ENCODE data around the gene FOXD3.

FOXD3 gene

GRCh38 chr1:63305043-63305442 is 17.3 kb upstream of the FOXD3 start:
- no peaks in the 10 kb centered on the region for H3K9me3 ChIP-seq
- H3K4me1 ChIP-seq = no peaks in the 10 kb centered on the region
- no peak overlapping the region for H3K4me3 ChIP-seq (ENCODE audit: low read depth, low read length)
- TF ChIP-seq, protein P1, sequence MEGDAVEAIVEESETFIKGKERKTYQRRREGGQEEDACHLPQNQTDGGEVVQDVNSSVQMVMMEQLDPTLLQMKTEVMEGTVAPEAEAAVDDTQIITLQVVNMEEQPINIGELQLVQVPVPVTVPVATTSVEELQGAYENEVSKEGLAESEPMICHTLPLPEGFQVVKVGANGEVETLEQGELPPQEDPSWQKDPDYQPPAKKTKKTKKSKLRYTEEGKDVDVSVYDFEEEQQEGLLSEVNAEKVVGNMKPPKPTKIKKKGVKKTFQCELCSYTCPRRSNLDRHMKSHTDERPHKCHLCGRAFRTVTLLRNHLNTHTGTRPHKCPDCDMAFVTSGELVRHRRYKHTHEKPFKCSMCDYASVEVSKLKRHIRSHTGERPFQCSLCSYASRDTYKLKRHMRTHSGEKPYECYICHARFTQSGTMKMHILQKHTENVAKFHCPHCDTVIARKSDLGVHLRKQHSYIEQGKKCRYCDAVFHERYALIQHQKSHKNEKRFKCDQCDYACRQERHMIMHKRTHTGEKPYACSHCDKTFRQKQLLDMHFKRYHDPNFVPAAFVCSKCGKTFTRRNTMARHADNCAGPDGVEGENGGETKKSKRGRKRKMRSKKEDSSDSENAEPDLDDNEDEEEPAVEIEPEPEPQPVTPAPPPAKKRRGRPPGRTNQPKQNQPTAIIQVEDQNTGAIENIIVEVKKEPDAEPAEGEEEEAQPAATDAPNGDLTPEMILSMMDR (IDR thresholded peaks at IDR 0.05; ENCODE audit: low read depth, low read length) = no peak
- H3K27me3 ChIP-seq = no peaks in the 10 kb centered on the region; the same call in 1 of the 2 replicates
- no peak for DNase-seq
- no peaks in the 10 kb centered on the region for H3K36me3 ChIP-seq

DNA sequence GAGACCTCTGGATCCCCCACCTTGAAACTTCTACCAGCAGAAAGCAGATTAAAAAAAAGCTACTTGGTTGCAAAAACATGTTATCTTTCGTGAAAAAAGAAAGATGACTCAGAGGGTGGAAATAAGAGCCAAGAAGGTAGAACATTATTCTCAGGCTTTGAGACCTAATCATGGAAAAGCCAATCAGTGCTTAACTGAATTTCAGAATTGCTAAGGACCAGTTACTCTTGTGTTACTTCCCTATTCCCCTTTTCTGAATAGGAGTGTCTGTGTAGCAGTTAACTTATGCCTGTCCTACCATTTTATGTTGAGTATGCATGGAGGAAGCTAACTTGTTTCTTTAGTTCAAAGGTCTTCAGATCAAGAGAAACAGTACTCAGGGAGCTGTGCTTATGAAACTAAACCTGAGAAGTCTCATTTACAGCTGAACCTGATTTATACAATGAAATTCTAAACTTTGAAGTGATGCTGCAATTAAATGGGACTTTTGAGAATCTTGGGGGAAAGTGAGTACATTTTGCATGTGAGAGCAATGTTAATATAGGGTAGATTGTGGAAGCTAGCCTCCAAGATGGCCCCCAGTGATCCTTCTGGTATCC is 15.1 kb upstream of the FOXD3 start:
- TF ChIP-seq, protein P1 (IDR thresholded peaks at IDR 0.05; ENCODE audit: low read depth, low read length) = no peak
- no peak for DNase-seq
- H3K36me3 ChIP-seq = no peaks in the 10 kb centered on the region

GRCh38 chr1:63316598-63316983 is 5.8 kb upstream of the FOXD3 start:
- Histone ChIP-seq H3K4me3 (ENCODE audit: low read depth, low read length) (no peak overlapping the region), H3K9me3 (no peaks in the 10 kb centered on the region), H3K36me3 (no peaks in the 10 kb centered on the region), H3K27me3 (peaks cover 63% of the 10 kb centered on the region), H3K4me1 (no peaks in the 10 kb centered on the region)
- TF ChIP-seq, protein P1 (IDR thresholded peaks at IDR 0.05; ENCODE audit: low read depth, low read length) = no peak
- no peak for DNase-seq

More for the DNA sequence above, 15.1 kb upstream of the FOXD3 start:
- H3K9me3 ChIP-seq = no peaks in the 10 kb centered on the region
- H3K27me3 ChIP-seq = no peaks in the 10 kb centered on the region; the same call in 1 of the 2 replicates
- no peaks in the 10 kb centered on the region for H3K4me1 ChIP-seq
- H3K4me3 ChIP-seq (ENCODE audit: low read depth, low read length) = no peak overlapping the region

- Histone ChIP-seq H3K4me1 (no peaks in the 10 kb centered on the region), H3K36me3 (no peaks in the 10 kb centered on the region), H3K4me3 (ENCODE audit: low read depth, low read length) (no peak overlapping the region), H3K27me3 (peaks cover 70% of the 10 kb centered on the region), H3K9me3 (no peaks in the 10 kb centered on the region)
- DNase-seq = no peak
- TF ChIP-seq, protein P1 (IDR thresholded peaks at IDR 0.05; ENCODE audit: low read depth, low read length) = no peak
These were observed 5.2 kb upstream of the FOXD3 start for GRCh38 chr1:63316984-63317816.

- peaks cover 75% of the 10 kb centered on the region for H3K27me3 ChIP-seq
These were observed 4.6 kb upstream of the FOXD3 start for GRCh38 chr1:63317817-63318152.

More at GRCh38 chr1:63317817-63318152, 4.6 kb upstream of the FOXD3 start:
- DNase-seq = no peak
- Histone ChIP-seq H3K36me3 (no peaks in the 10 kb centered on the region), H3K9me3 (no peaks in the 10 kb centered on the region), H3K4me3 (ENCODE audit: low read depth, low read length) (no peak overlapping the region), H3K4me1 (no peaks in the 10 kb centered on the region)
- TF ChIP-seq, protein P1 (IDR thresholded peaks at IDR 0.05; ENCODE audit: low read depth, low read length) = no peak
